DND-41 (cell line): ENCODE measurements around the gene NUDT21.

Experiments
- CTCF ChIP-seq: IDR thresholded peaks from 2 replicates; pipeline ENCODE4 v1.5.1; 2012; ENCODE audit warnings: borderline replicate concordance, low read length, moderate library complexity, mild to moderate bottlenecking; ENCODE audit not compliant: poor library complexity, severe bottlenecking; ENCODE audit errors: extremely low read depth
- EZH2 ChIP-seq: IDR thresholded peaks from 3 replicates; pipeline ENCODE4 v1.6.1; 2012; ENCODE audit warnings: borderline replicate concordance, low read depth, mild to moderate bottlenecking, moderate library complexity, low read length, inconsistent platforms; ENCODE audit not compliant: severe bottlenecking

DNA sequence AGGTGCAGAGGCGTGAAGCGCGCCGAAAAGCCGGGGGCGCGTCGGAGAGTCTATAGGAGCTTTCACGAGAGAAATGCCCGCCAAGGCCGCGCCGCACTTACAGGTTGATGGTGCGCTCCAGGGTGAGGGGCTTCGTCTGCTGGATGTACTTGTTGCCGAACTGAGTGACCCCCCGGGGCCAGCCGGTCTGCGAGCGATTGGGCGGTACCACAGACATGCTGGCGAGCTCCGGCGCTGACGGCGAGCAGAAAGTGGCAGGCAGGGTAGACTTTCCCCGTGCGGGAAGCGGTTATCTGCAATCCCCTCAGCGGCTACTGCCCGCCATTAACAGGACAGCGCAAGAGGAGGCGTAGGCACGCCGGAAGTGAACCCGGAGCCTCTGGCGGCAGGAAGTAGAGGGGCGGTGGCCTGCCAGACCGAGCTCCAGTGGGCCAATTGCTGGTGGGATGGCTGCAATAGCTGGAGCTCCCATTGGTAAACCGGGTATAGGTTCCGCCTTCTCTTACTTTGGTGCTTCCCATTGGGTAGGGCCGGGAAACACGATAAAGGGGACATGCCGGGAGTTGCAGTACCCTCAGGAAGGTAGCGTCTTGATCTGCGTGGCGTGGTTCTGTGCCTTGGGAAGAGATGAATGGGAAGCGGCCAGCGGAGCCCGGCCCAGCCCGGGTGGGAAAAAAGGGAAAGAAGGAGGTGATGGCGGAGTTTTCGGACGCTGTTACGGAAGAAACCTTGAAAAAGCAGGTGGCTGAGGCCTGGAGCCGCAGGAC, at the start of gene NUDT21, which contains the start of gene OGFOD1:
- TF ChIP-seq CTCF (no peak), EZH2 (no peak)
